Measurements from ENCODE around the gene KLHL29.

Gene KLHL29

DNA sequence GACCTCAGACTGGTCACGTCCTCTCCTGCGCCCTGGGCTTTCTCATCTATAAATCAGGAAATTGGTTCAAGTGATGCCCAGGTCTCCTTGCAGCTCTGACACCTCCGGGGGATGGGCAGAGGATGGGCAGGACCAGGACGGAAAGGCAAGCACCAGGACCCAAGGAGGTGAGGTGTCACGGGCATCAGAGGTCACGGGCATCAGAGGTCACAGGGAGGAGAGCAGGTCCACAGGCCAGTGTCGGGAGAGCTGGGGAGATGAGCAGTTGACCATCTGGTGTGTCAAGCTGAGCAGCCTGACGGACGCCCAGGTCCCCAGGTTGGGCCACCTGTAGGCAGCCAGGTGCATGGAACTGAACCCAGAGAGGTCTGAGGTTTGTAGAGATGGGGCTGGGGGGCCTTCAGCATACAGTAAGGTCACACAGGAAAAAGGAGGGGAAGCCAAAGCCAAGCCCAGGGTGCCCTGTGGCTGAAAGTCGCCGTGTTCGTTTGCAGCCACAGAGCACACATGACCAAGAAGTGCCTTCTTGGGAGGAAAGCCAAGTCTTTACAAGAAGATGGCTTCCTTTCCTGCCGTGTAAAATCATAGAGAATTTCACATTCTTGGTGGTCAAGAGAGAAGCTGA, 301.5 kb downstream of the KLHL29 start:
- H3K4me3 ChIP-seq (ENCODE audit: low read depth, low read length), result no peak overlapping the region
- no peak for TF ChIP-seq MYC (IDR thresholded peaks at IDR 0.05; ENCODE audit: low read depth, low read length)
- TF ChIP-seq, protein P1, sequence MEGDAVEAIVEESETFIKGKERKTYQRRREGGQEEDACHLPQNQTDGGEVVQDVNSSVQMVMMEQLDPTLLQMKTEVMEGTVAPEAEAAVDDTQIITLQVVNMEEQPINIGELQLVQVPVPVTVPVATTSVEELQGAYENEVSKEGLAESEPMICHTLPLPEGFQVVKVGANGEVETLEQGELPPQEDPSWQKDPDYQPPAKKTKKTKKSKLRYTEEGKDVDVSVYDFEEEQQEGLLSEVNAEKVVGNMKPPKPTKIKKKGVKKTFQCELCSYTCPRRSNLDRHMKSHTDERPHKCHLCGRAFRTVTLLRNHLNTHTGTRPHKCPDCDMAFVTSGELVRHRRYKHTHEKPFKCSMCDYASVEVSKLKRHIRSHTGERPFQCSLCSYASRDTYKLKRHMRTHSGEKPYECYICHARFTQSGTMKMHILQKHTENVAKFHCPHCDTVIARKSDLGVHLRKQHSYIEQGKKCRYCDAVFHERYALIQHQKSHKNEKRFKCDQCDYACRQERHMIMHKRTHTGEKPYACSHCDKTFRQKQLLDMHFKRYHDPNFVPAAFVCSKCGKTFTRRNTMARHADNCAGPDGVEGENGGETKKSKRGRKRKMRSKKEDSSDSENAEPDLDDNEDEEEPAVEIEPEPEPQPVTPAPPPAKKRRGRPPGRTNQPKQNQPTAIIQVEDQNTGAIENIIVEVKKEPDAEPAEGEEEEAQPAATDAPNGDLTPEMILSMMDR (IDR thresholded peaks at IDR 0.05; ENCODE audit: low read depth, low read length), result no peak
- TF ChIP-seq POLR2A (IDR thresholded peaks at IDR 0.05; ENCODE audit: extremely low read depth, insufficient read length), result no peak
- TF ChIP-seq, protein P2, sequence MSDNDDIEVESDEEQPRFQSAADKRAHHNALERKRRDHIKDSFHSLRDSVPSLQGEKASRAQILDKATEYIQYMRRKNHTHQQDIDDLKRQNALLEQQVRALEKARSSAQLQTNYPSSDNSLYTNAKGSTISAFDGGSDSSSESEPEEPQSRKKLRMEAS (IDR thresholded peaks at IDR 0.05; ENCODE audit: low read depth, low read length), result no peak
- no peak for DNase-seq (ENCODE audit: low read depth)

DNA sequence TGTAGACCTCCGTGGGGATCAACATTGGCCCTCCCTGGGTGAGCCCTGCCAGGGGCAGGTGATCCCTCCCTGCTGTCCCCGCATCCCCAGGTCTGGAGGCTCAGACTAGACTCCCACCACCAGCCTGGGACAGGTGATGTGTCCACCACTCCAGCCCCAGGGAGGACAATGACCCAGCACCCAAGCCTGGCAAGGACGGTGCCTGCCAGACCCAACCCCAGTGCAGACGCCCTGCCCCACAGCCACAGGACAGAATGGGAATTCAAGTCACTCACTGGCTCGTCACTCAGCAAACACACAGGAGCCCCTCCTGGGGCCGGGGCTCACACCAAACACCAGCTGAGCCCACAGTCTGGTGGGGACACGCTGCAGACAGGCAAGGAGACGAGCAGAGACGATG, 302.2 kb downstream of the KLHL29 start:
- TF ChIP-seq MYC (IDR thresholded peaks at IDR 0.05; ENCODE audit: low read depth, low read length) (no peak), POLR2A (IDR thresholded peaks at IDR 0.05; ENCODE audit: extremely low read depth, insufficient read length) (no peak)
- TF ChIP-seq, protein P1 (IDR thresholded peaks at IDR 0.05; ENCODE audit: low read depth, low read length), result no peak
- TF ChIP-seq, protein P2 (IDR thresholded peaks at IDR 0.05; ENCODE audit: low read depth, low read length), result no peak
- no peak overlapping the region for H3K4me3 ChIP-seq (ENCODE audit: low read depth, low read length)
- no peak for DNase-seq (ENCODE audit: low read depth)

DNA sequence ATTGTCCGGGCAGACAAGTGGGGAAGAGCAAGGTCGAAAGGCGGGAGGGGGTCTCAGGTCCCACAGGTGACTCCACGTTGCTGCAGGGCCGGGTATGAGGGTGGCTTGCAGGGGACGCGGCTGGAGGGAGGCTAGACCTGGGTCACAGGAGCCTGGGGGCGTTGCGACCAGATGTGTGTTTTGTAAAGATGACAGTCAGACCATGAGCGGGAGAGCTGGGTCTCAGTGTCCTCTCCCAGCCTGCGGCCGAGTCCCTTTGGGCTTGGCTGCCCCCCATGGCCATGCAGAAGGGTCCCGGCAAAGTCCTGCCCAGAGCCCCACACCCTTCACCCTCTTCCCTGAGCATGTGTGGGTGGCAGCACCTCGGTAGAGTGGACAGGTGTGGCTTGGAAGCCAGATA, 302.7 kb downstream of the KLHL29 start:
- TF ChIP-seq, protein P2 (IDR thresholded peaks at IDR 0.05; ENCODE audit: low read depth, low read length), result no peak
- no peak for TF ChIP-seq POLR2A (IDR thresholded peaks at IDR 0.05; ENCODE audit: extremely low read depth, insufficient read length)
- TF ChIP-seq, protein P1 (IDR thresholded peaks at IDR 0.05; ENCODE audit: low read depth, low read length), result no peak
- TF ChIP-seq MYC (IDR thresholded peaks at IDR 0.05; ENCODE audit: low read depth, low read length), result no peak
- no peak for DNase-seq (ENCODE audit: low read depth)
- H3K4me3 ChIP-seq (ENCODE audit: low read depth, low read length), result no peak overlapping the region

DNA sequence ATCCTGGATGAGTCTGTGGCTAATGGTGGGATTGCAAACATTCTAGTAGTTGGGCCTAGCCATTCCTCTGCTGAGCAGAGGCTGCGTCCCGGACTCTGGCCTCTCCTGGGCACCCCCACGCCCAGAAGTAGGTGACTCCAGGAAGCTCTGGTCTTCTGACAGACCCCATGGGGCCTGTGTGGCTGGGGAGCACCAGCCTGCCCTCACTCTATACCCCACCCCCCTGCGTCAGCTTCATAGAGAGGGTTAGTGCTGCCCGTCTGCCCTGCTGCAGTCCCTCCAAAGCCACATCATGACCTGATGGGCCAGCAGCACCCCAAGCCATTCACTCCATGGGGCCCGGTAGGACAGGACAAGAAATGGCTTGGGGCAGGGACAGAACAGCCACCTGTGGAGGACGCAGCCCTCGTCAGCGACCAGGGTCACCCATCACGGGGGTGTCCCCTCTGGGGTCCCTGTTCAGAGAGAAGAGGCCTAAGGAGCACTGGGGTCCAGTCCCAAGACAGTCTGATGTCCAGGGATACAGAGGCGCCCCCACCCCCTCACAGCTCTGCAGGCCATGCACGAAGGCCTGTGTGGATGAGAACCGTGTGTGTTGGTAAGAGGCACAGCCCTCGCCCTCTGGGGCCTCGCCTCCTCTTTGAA, 303.6 kb downstream of the KLHL29 start:
- TF ChIP-seq MYC (IDR thresholded peaks at IDR 0.05; ENCODE audit: low read depth, low read length) (no peak), POLR2A (IDR thresholded peaks at IDR 0.05; ENCODE audit: extremely low read depth, insufficient read length) (no peak)
- TF ChIP-seq, protein P1 (IDR thresholded peaks at IDR 0.05; ENCODE audit: low read depth, low read length), result no peak
- TF ChIP-seq, protein P2 (IDR thresholded peaks at IDR 0.05; ENCODE audit: low read depth, low read length), result no peak
- DNase-seq (ENCODE audit: low read depth), result no peak
- H3K4me3 ChIP-seq (ENCODE audit: low read depth, low read length), result no peak overlapping the region

- TF ChIP-seq, protein P2 (IDR thresholded peaks at IDR 0.05; ENCODE audit: low read depth, low read length), result no peak
- TF ChIP-seq POLR2A (IDR thresholded peaks at IDR 0.05; ENCODE audit: extremely low read depth, insufficient read length) (no peak), MYC (IDR thresholded peaks at IDR 0.05; ENCODE audit: low read depth, low read length) (no peak)
- TF ChIP-seq, protein P1 (IDR thresholded peaks at IDR 0.05; ENCODE audit: low read depth, low read length), result no peak
- H3K4me3 ChIP-seq (ENCODE audit: low read depth, low read length), result no peak overlapping the region
- no peak for DNase-seq (ENCODE audit: low read depth)
Measured at GRCh38 chr2:23689131-23689700, 304.2 kb downstream of the KLHL29 start.

Data from NB4 (cell line).